ENCODE data around the gene PI4K2B. TPM values are rescaled to one million over a fixed set of nuclear protein-coding genes. Genes with fewer than 3 reads are reported as not detected.
A peak's percentile ranks its signal among the peaks of the same experiment; 100 is the strongest.

The PI4K2B gene
- total and polyA plus RNA-seq, 2 of the 13 experiments (the other 11 are each of a cell fraction or from before 2014, with no cell fraction given) = 6.9 to 25.8 TPM

GRCh38 chr4:25233737-25234389 is at the start of gene PI4K2B (continued):
- TF ChIP-seq POLR2A (IDR thresholded peaks at IDR 0.05; ENCODE audit: insufficient read depth in 1 of 2, low read depth in 2 of 2, low read length in 2 of 2) = peak; percentile 85 to 95
- no peak for TF ChIP-seq ZBTB49 (CRISPR knock-in tag; IDR thresholded peaks at IDR 0.05; ENCODE audit: borderline replicate concordance)
- no peak; the same call in 1 of the 2 replicates for TF ChIP-seq ZBTB3 (CRISPR knock-in tag; IDR thresholded peaks at IDR 0.05; ENCODE audit: borderline replicate concordance, low read depth)
- peak; percentile 56; the same call in 1 of the 2 replicates for TF ChIP-seq TOPORS (CRISPR knock-in tag; IDR thresholded peaks at IDR 0.05)
- TF ChIP-seq ZNF770 (CRISPR knock-in tag; IDR thresholded peaks at IDR 0.05) = no peak; the same call in 1 of the 2 replicates
- no peak for TF ChIP-seq HIVEP1 (CRISPR knock-in tag; IDR thresholded peaks at IDR 0.05)
- TF ChIP-seq PRDM4 (CRISPR knock-in tag; IDR thresholded peaks at IDR 0.05; ENCODE audit: borderline replicate concordance) = no peak
- no peak for TF ChIP-seq NFE2 (CRISPR knock-in tag; IDR thresholded peaks at IDR 0.05)
- TF ChIP-seq ZNF556 (CRISPR knock-in tag; IDR thresholded peaks at IDR 0.05; ENCODE audit: borderline replicate concordance) = peak; percentile 84; the same call in 1 of the 2 replicates
- TF ChIP-seq JUND (CRISPR knock-in tag; IDR thresholded peaks at IDR 0.05) = no peak
- peak; percentile 52 for TF ChIP-seq HNRNPLL (IDR thresholded peaks at IDR 0.05; ENCODE audit: low read depth, low read length, poor library complexity, severe bottlenecking)
- TF ChIP-seq ZNF746 (CRISPR knock-in tag; IDR thresholded peaks at IDR 0.05) = no peak
- TF ChIP-seq MIER2 (CRISPR knock-in tag; IDR thresholded peaks at IDR 0.05) = no peak
- no peak for TF ChIP-seq RERE (CRISPR knock-in tag; IDR thresholded peaks at IDR 0.05; ENCODE audit: low read depth)
- TF ChIP-seq HOXA9 (CRISPR knock-in tag; IDR thresholded peaks at IDR 0.05; ENCODE audit: borderline replicate concordance) = no peak

All from HepG2 (cell line).